Mucosa of gallbladder (tissue), 1 donor: Measurements from ENCODE around the gene CDCP1. TPM values are rescaled to one million over a fixed set of nuclear protein-coding genes. Genes with fewer than 3 reads are reported as not detected.
"Not testable (repeated sequence)": the region's sequence is repeated elsewhere in the genome, so short reads cannot be mapped to it uniquely, and the experiment has no call there.

Experiments used
- DNase-seq: peaks from one replicate; pipeline ENCODE4 v3.0.0-alpha.2; 2020; ENCODE audit warnings: low spot score
- total RNA-seq: library from RNA; stranded (reverse); gene quantifications from one replicate; pipeline ENCODE4 v1.2.1, GENCODE V29; 2021
- donor health status: DM: no; HTN: no; CAD: no.

The CDCP1 gene
- total RNA-seq, 1 donor from 2014 or later: 42.4 TPM

DNA sequence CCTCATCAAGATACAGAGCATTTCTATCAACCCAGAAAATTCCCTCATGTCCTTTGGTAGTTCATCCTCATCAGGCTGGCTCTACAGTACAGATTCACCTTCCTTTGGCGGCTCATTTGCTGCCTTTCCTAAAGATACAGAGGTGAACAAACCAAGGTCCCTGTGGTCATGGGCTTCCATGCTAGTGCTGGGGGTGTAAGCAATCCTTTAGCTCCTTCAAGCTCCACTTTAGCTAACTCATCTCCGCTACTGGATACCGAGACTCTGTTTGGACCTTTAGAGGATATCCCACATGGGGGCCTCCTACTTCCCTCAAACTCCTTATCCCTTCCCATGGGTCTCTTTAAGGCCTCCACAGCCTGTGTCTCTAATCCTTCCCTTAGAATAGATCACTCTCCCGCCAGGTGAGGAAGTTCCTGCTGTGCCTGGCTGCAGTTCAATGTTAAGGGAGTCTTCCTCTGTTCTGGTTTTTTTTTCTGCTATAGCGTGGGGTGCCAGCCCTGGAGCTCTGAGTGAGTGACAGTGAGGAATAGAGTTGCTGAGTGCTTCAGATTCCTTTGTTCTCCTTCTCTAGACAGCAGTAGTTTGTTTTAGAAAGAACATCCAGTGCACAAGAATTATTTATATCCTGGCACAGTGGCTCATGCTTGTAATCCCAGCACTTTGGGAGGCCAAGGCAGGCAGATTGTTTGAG, 89.4 kb downstream of the CDCP1 start:
- no peak for DNase-seq

- no peak for DNase-seq
Observed at GRCh38 chr3:45055411-45056143, 90.6 kb downstream of the CDCP1 start.

DNA sequence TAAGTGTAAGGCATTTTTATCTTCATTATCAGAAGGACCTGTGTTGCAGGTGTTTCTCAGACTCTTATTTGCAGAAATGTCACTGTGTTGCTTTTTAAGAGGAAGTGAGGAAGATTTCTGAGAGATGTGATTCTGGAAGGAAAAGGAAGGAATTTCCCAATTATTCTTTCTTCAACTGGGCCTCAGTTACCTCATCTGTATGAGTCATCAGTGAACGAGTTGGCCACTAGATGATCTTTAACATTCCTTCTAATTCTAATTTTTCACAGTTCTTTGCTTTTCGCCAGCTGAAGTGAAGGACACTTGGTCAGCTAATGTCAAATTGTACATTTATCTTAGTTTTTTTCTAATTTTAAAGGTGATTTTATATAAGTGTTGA, 91.2 kb downstream of the CDCP1 start:
- no peak for DNase-seq

GRCh38 chr3:45054196-45054857, 91.9 kb downstream of the CDCP1 start:
- no peak for DNase-seq

- DNase-seq: not testable (repeated sequence)
Observed at GRCh38 chr3:45053805-45054195, 92.4 kb downstream of the CDCP1 start.

GRCh38 chr3:45051685-45052084, 94.5 kb downstream of the CDCP1 start:
- DNase-seq: no peak

DNA sequence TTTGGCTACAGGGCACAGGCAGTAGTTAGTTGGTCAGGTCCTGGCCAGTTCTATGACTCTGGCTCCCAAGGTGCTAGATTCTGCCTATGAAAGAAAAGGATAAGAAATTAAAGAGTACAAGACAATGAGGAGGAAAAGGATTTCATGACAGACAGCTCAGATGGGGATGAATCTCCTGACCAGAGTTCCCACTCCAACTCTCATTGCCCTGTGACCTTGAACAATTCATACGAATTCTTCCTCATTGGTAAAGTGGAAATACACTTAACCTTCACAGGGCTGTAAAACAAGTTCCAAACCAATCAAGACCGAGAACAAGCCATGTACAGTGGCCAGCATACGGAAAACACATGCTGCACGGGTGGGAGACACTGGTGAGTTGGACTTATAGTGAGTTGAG, 96.4 kb downstream of the CDCP1 start:
- no peak for DNase-seq

DNA sequence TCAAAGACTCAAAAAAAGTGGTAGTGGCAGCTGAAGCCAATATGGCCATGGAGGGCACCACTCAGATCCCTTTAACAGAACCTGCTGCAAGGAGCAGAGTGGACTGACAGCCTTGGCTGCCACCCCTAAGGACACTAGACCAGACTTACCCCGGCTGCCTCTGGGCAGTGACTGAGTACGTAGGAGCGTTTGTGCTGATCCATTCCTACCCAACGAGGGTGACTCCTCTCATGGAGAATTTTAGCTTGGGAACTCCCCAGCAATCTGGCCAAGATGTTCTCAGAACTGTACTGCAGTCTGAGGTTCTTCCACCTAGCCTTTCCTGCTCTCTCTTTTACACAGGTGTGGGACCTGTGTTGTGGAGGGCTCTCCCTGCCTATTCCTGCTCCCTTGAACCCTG, 97.9 kb downstream of the CDCP1 start:
- no peak for DNase-seq

GRCh38 chr3:45043728-45044299, 102.4 kb downstream of the CDCP1 start:
- no peak for DNase-seq

- no peak for DNase-seq
Observed at GRCh38 chr3:45042162-45042561, 104.0 kb downstream of the CDCP1 start.

DNA sequence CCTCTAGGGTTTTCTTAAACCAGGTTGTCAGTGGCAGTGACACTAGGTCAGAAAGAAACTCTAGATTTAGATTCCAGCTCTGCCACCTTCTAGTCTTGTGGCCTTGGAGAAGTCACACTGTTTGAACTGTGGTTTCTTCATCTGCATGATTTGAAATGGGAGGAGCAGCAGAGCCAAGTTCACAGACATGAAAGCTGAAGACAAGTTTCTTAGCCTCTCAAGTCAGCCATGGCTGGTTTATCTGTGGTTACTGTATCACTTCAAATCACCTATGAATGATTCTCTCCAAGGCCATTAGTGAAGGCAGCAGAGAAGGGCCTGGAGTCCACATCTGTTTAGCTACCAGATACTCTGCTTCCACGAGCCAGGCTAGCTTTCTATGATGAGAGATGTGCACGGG, 104.5 kb downstream of the CDCP1 start:
- no peak for DNase-seq

DNA sequence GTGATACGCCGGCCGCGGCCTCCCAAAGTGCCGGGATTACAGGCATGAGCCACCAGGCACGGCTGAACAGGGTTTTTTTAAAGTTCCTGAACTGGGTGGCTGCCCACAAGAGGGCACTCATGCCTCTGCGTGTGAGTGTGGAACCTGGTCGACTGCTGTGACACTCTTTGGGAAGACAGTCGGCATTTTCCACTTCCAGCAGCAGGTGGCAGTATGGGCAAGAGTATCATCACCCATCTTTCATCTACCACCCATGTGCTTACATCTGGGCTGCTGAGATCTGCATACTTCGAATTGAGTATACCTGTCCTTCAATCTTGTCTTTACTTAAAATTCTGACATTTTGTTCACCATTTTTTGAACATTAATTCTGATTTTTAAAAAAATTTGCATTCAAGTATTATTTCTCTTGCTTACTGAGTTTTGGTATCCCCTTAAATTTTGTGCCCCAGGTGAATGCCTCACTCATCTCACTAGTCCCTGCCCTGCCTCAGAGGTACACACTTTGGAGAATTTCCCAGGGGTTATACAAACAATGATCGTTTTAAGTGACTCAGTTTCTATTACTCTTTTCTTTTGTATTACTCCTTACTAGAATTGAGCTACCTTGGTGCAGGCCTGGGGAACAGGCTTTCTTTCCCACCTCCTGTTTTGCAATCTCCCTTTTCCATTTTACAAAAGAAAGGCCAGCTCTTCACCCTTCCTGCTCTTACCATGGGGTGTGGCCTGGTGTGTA, 108.3 kb downstream of the CDCP1 start:
- DNase-seq: peak; percentile 96

DNA sequence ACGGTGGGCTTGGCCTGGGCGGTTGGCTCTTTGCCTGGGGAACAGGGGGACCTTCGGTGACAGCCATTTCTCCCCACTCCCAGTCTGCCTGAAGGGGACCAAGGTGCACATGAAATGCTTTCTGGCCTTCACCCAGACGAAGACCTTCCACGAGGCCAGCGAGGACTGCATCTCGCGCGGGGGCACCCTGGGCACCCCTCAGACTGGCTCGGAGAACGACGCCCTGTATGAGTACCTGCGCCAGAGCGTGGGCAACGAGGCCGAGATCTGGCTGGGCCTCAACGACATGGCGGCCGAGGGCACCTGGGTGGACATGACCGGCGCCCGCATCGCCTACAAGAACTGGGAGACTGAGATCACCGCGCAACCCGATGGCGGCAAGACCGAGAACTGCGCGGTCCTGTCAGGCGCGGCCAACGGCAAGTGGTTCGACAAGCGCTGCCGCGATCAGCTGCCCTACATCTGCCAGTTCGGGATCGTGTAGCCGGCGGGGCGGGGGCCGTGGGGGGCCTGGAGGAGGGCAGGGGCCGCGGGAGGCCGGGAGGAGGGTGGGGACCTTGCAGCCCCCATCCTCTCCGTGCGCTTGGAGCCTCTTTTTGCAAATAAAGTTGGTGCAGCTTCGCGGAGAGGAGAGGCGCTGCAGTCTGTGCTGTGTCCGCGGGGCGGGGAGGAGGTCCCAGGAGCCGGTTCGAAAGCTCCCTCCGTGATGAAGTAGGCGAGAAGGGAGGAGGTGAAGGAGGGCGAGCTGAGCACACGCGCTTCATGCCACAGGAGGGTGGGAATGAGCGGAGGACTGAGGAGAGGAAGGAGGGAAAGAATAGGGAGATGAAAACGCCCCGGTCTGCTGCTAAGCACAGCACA, 110.5 kb downstream of the CDCP1 start:
- DNase-seq: no peak

DNA sequence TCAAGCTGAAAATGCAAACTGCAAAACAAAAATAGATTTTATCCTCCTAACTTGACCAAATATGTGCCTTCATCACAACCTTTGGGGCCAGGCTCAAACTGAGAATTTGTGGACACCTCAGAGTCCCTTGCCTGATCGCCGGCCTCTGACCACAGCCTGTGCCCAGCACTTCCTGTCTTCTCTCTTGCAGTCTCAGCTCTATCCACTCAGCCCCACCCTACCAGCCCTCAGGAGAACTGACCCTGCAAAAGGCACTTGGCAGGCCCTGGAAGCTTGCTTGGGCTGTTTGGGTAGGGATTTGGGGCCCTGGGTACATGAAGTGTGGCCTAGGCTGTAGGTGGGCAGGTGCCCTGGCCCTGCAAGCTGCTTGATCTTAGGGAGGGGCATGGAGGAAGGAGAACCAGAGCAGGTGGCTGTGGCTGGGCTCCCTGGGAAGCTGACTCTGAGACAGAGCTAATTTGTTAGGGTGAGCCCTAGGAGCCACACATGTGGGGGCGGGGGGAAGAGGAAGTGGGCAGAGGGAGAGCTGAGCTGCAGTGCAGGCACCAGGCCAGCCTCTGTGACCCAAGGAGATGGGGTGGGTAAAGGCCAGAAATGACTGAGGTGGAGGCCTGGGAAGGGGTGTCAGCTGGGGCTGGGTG, 111.4 kb downstream of the CDCP1 start:
- no peak for DNase-seq

DNA sequence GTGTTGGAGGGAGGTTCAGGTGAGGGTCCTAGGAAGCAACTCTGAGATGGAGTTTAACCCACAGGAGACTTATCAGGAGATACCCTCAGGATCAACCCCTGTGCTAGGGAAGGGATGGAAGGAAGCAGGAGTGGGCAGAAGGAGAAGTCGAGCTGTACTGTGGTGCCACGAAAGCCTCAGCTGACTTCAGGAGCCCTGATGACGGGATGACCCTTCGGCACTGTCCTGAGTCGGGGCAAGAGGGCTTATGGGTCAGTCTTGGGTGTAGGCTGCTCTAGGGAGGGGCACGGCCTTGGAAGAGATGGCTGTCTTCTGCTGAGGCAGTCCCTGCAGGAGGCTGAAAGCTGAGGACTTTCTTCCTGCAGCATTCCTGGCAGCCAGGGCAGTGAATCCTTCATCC, 112.4 kb downstream of the CDCP1 start:
- no peak for DNase-seq

Other genes starting within 250 kb of the CDCP1 start
- gene ZDHHC3, start 170.2 kb downstream of the CDCP1 start, total RNA-seq: 72.4 TPM
- 24.7 TPM for gene EXOSC7, start 170.1 kb downstream of the CDCP1 start, total RNA-seq
- 42.9 TPM for gene CLEC3B, start 120.1 kb downstream of the CDCP1 start, total RNA-seq
- gene TMEM158, start 79.9 kb upstream of the CDCP1 start, total RNA-seq: 14.6 TPM
- 23.3 TPM for gene LARS2, start 242.2 kb upstream of the CDCP1 start, total RNA-seq